SU-DHL-6 (cell line): Measurements from ENCODE around the gene SOD1.

ENCODE experiments used
- EZH2phosphoT487 ChIP-seq: fragments of 200-600 bp; sonication (generic), shearing (Covaris generic); conservative IDR thresholded peaks from 2 replicates; pipeline ENCODE4 v1.6.1; 2018; ENCODE audit warnings: mild to moderate bottlenecking, antibody characterized with exemption, low read length, moderate library complexity, mixed read lengths
- TF ChIP-seq, protein P1 (sequence below): fragments of 200-600 bp; sonication (generic); IDR thresholded peaks from one replicate; pipeline ENCODE4 v1.5.1; 2017; ENCODE audit warnings: antibody characterized with exemption, mild to moderate bottlenecking, low read length, moderate library complexity; ENCODE audit not compliant: insufficient read depth, poor library complexity, severe bottlenecking

DNA sequence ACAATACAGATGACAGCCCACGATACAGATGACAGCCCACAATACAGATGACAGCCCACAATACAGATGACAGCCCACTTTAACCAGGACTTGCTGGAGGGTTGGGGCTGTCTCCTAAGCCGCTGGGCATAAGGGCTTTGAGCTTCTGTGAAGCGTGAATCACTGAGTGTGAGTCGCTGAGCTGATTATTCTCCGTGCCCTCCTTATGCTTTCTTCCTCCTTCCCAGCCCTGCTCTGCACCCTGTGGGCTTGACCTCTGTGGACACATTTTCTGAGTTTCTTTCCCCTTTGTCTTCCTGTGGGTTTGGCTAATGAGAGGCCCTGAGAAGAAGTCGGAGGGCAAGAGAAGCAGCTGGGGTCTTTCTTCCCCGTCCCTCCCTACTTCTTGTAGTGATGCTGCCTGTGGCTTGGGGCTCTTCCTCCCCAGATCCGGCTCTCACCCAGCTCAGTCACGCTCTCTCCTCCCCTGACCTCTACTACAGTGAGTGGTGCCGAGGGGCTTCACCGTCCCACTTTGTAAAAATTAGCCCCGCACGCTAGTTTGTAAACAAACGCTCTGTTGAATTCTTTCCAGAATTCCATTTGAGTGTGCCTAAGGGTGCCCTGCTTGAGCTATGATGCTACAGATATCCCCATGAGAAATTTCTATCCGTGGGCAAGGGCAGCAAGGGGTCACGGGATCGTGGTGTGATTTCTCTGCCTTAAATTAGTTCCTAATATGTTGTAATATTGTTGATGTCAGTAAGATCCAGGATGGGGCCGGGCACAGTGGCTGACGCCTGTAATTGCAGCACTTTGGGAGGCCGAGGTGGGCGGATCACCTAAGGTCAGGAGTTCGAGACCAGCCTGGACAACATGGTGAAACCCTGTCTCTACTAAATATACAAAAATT, 46.4 kb upstream of the SOD1 start:
- TF ChIP-seq, protein P1, sequence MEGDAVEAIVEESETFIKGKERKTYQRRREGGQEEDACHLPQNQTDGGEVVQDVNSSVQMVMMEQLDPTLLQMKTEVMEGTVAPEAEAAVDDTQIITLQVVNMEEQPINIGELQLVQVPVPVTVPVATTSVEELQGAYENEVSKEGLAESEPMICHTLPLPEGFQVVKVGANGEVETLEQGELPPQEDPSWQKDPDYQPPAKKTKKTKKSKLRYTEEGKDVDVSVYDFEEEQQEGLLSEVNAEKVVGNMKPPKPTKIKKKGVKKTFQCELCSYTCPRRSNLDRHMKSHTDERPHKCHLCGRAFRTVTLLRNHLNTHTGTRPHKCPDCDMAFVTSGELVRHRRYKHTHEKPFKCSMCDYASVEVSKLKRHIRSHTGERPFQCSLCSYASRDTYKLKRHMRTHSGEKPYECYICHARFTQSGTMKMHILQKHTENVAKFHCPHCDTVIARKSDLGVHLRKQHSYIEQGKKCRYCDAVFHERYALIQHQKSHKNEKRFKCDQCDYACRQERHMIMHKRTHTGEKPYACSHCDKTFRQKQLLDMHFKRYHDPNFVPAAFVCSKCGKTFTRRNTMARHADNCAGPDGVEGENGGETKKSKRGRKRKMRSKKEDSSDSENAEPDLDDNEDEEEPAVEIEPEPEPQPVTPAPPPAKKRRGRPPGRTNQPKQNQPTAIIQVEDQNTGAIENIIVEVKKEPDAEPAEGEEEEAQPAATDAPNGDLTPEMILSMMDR, result no peak
- TF ChIP-seq EZH2phosphoT487, result no peak
